ENCODE data around the gene ZNF853.

- TF ChIP-seq CTCF (IDR thresholded peaks at IDR 0.05) (no peak), EZH2 (IDR thresholded peaks at IDR 0.05) (no peak), EZH2phosphoT487 (IDR thresholded peaks at IDR 0.05) (no peak)
These were observed 38.9 kb downstream of the ZNF853 start for GRCh38 chr7:6654113-6654841.
